Endodermal cell (in vitro differentiated cells): Measurements from ENCODE around the gene GID4. TPM values are rescaled to one million over a fixed set of nuclear protein-coding genes. Genes with fewer than 3 reads are reported as not detected.

Source experiments
- DNase-seq: peaks from one replicate; pipeline ENCODE4 v3.0.0-alpha.2; 2017
- H3K27ac ChIP-seq: 2 replicates; pipeline ENCODE4 v1.5.1; 2013; ENCODE audit warnings: mild to moderate bottlenecking, low read depth, low read length, moderate library complexity
- H3K27me3 ChIP-seq: 2 replicates; pipeline ENCODE4 v1.6.1; 2013; ENCODE audit warnings: mild to moderate bottlenecking, low read length, moderate library complexity; ENCODE audit not compliant: insufficient read depth, control insufficient read depth, poor library complexity, severe bottlenecking
- H3K36me3 ChIP-seq: 2 replicates; pipeline ENCODE4 v1.7.0; 2013; ENCODE audit warnings: mild to moderate bottlenecking, low read length, moderate library complexity; ENCODE audit not compliant: control insufficient read depth, insufficient read depth
- H3K4me1 ChIP-seq: one replicate; pipeline ENCODE4 v1.7.0; 2013; ENCODE audit warnings: low read length; ENCODE audit not compliant: control insufficient read depth, insufficient read depth
- H3K4me3 ChIP-seq: 2 replicates; pipeline ENCODE4 v1.5.1; 2013; ENCODE audit warnings: mild to moderate bottlenecking, low read length, moderate library complexity
- H3K9ac ChIP-seq: 2 replicates; pipeline ENCODE4 v1.6.1; 2013; ENCODE audit warnings: mild to moderate bottlenecking, low read length, moderate library complexity; ENCODE audit not compliant: poor library complexity, severe bottlenecking; ENCODE audit errors: extremely low read depth
- H3K9me3 ChIP-seq: 2 replicates; pipeline ENCODE4 v1.6.1; 2013; ENCODE audit warnings: mild to moderate bottlenecking, low read length, moderate library complexity; ENCODE audit not compliant: control insufficient read depth
- H3K27ac Mint-ChIP-seq: 2 replicates; pipeline ENCODE4 v1.8.0; 2020; ENCODE audit warnings: mixed read lengths
- H3K27me3 Mint-ChIP-seq: 2 replicates; pipeline ENCODE4 v1.8.0; 2021; ENCODE audit warnings: mild to moderate bottlenecking, mixed read lengths; ENCODE audit not compliant: insufficient read depth
- H3K36me3 Mint-ChIP-seq: 2 replicates; pipeline ENCODE4 v1.8.0; 2020; ENCODE audit warnings: low read depth, mixed read lengths
- H3K4me1 Mint-ChIP-seq: 2 replicates; pipeline ENCODE4 v1.8.0; 2020; ENCODE audit warnings: mixed read lengths
- H3K4me3 Mint-ChIP-seq: 2 replicates; pipeline ENCODE4 v1.8.0; 2020; ENCODE audit warnings: mild to moderate bottlenecking, moderate library complexity, mixed read lengths
- H3K9me3 Mint-ChIP-seq: 2 replicates; pipeline ENCODE4 v1.8.0; 2020; ENCODE audit warnings: mild to moderate bottlenecking, mixed read lengths
- CTCF ChIP-seq: fragments of 200-600 bp; sonication (generic); conservative IDR thresholded peaks from 2 replicates; pipeline ENCODE4 v1.5.0; 2021; ENCODE audit warnings: antibody characterized with exemption, mild to moderate bottlenecking
- WGBS, 2 experiments: methylation state at CpG; one replicate each; pipeline versions ENCODE4 v1.1.5 to v1.1.7; 2013; ENCODE audit warnings: missing lambda C conversion rate in 2 of 2, mixed read lengths in 1 of 2; ENCODE audit not compliant: insufficient coverage in 1 of 2, insufficient read length in 1 of 2; 5-methylcytosine and 5-hydroxymethylcytosine counted together
- total RNA-seq, 2 donors: library from RNA; stranded (reverse); fragmentation: NEBNext Ultra II Directional in 1 of 2; extraction: Animal tissue kit (Norgen Biotek cat#: 25700) in 1 of 2; gene quantifications; 2 replicates in 1 of 2; 3 replicates in 1 of 2; pipeline ENCODE4 v1.2.1, GENCODE V29; 2021

The GID4 gene
- total RNA-seq, 2 donors from 2014 or later, result 20.5 to 20.8 TPM

- Histone ChIP-seq H3K27me3 (no peaks in the 10 kb centered on the region), H3K4me3 (no peak overlapping the region), H3K36me3 (peaks cover 78% of the 10 kb centered on the region), H3K9ac (no peak overlapping the region), H3K27ac (no peak overlapping the region), H3K4me1 (peaks cover 13% of the 10 kb centered on the region), H3K9me3 (no peaks in the 10 kb centered on the region)
- Mint-ChIP-seq H3K9me3 (no peaks in the 10 kb centered on the region), H3K27ac (peak overlapping the region; percentile 56), H3K36me3 (peaks cover 40% of the 10 kb centered on the region), H3K4me3 (no peak overlapping the region), H3K4me1 (peaks cover 7% of the 10 kb centered on the region), H3K27me3 (no peaks in the 10 kb centered on the region)
- 89 to 95% methylated on average over 9 to 15 of the region's 15 CpGs for WGBS, 2 experiments
- no peak for TF ChIP-seq CTCF
- peak; percentile 43 for DNase-seq
Observed at GRCh38 chr17:18018411-18018921, 20.7 kb upstream of the GID4 start.

- Mint-ChIP-seq H3K27ac (no peak overlapping the region), H3K4me1 (peaks cover 7% of the 10 kb centered on the region), H3K9me3 (no peaks in the 10 kb centered on the region), H3K27me3 (no peaks in the 10 kb centered on the region), H3K36me3 (peaks cover 41% of the 10 kb centered on the region), H3K4me3 (no peak overlapping the region)
- no peak overlapping the region for H3K9ac ChIP-seq
- TF ChIP-seq CTCF, result no peak
- peaks cover 13% of the 10 kb centered on the region for H3K4me1 ChIP-seq
- no peak overlapping the region for H3K4me3 ChIP-seq
- peaks cover 79% of the 10 kb centered on the region for H3K36me3 ChIP-seq
- no peaks in the 10 kb centered on the region for H3K9me3 ChIP-seq
- no peaks in the 10 kb centered on the region for H3K27me3 ChIP-seq
- DNase-seq, result no peak
- H3K27ac ChIP-seq, result no peak overlapping the region
- WGBS, 2 experiments, result 93 to 100% methylated on average over 1 to 2 of the region's 2 CpGs
Observed at GRCh38 chr17:18019838-18020154, 19.4 kb upstream of the GID4 start.

GRCh38 chr17:18020971-18021370, 18.2 kb upstream of the GID4 start:
- no peaks in the 10 kb centered on the region for H3K27me3 ChIP-seq
- Mint-ChIP-seq H3K36me3 (peaks cover 36% of the 10 kb centered on the region), H3K4me3 (no peak overlapping the region), H3K27me3 (no peaks in the 10 kb centered on the region), H3K9me3 (no peaks in the 10 kb centered on the region), H3K27ac (no peak overlapping the region), H3K4me1 (peaks cover 7% of the 10 kb centered on the region)
- H3K36me3 ChIP-seq, result peaks cover 79% of the 10 kb centered on the region
- no peak for TF ChIP-seq CTCF
- no peak overlapping the region for H3K4me3 ChIP-seq
- no peaks in the 10 kb centered on the region for H3K9me3 ChIP-seq
- 96 to 98% methylated on average over 6 of the region's 6 CpGs for WGBS, 2 experiments
- no peak for DNase-seq
- no peak overlapping the region for H3K9ac ChIP-seq
- peaks cover 13% of the 10 kb centered on the region for H3K4me1 ChIP-seq
- no peak overlapping the region for H3K27ac ChIP-seq
